Cardiac fibroblast (primary cell): ENCODE data around the gene COMT.
A peak's percentile ranks its signal among the peaks of the same experiment; 100 is the strongest.

ENCODE experiments used
- DNase-seq, 2 donors: peaks; one replicate each; pipeline versions ENCODE4 v3.0.0 to v3.0.0-alpha.2; 2010; ENCODE audit warnings: low read depth in 2 of 2
- H3K4me3 ChIP-seq, 2 donors: replicated peaks in 1 of 2; 1 replicate in 1 of 2; 2 replicates in 1 of 2; pipeline ENCODE4 v1.5.1; 2011; ENCODE audit warnings: low read depth in 2 of 2, low read length in 2 of 2, mild to moderate bottlenecking in 2 of 2, moderate library complexity in 1 of 2
- CTCF ChIP-seq: IDR thresholded peaks from one replicate; pipeline ENCODE4 v1.5.1; 2011; ENCODE audit warnings: low read depth, mild to moderate bottlenecking, low read length, inconsistent platforms

COMT gene

GRCh38 chr22:19995611-19996339 is 54.2 kb downstream of the COMT start:
- no peak overlapping the region for H3K4me3 ChIP-seq
- TF ChIP-seq CTCF = no peak
- peak; percentile 28 to 90 for DNase-seq

GRCh38 chr22:19996694-19997384 is 55.3 kb downstream of the COMT start:
- DNase-seq = no peak
- H3K4me3 ChIP-seq = no peak overlapping the region
- TF ChIP-seq CTCF = no peak

GRCh38 chr22:19997561-19998231 is 56.1 kb downstream of the COMT start:
- no peak overlapping the region for H3K4me3 ChIP-seq
- TF ChIP-seq CTCF = no peak

GRCh38 chr22:19998232-19998951 is 56.8 kb downstream of the COMT start:
- no peak for TF ChIP-seq CTCF
- H3K4me3 ChIP-seq = no peak overlapping the region
- DNase-seq = no peak

More at GRCh38 chr22:19997561-19998231, 56.1 kb downstream of the COMT start:
- no peak for DNase-seq

GRCh38 chr22:19998991-19999820 is 57.6 kb downstream of the COMT start:
- TF ChIP-seq CTCF = no peak
- H3K4me3 ChIP-seq = no peak overlapping the region
- DNase-seq = no peak
